NOMO-1 treated with DMSO at 0.1 percent for 48 hours (cell line): ENCODE data around the gene ZNF253.
A peak's percentile ranks its signal among the peaks of the same experiment; 100 is the strongest.
"Not testable (repeated sequence)": the region's sequence is repeated elsewhere in the genome, so short reads cannot be mapped to it uniquely, and the experiment has no call there.

ENCODE experiments used
- DNase-seq: peaks from one replicate; lab custom pipeline; 2025; ENCODE audit not compliant: unreplicated experiment; lab: John Stamatoyannopoulos, UW

Gene ZNF253

DNA sequence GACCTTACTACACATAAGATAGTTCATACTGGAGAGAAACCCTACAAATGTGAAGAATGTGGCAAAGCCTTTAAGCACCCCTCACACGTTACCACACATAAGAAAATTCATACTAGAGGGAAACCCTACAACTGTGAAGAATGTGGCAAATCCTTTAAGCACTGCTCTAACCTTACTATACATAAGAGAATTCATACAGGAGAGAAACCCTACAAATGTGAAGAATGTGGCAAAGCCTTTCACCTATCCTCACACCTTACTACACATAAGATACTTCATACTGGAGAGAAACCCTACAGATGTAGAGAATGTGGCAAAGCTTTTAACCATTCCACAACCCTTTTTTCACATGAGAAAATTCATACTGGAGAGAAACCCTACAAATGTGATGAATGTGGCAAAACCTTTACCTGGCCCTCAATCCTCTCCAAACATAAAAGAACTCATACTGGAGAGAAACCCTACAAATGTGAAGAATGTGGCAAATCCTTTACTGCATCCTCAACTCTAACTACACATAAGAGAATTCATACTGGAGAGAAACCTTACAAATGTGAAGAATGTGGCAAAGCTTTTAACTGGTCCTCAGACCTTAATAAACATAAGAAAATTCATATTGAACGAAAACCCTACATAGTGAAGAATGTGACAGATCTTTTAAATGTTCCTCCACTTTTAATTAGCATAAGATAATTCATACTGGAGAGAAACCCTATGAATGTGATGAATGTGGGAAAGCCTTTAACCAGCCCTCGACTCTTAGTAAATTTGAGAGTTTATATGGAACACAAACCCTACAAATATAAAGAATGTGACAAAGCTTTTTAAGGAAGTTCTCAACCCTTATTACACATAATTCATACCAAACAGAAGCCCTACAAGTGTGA is 26.6 kb downstream of the ZNF253 start:
- not testable (repeated sequence) for DNase-seq

DNA sequence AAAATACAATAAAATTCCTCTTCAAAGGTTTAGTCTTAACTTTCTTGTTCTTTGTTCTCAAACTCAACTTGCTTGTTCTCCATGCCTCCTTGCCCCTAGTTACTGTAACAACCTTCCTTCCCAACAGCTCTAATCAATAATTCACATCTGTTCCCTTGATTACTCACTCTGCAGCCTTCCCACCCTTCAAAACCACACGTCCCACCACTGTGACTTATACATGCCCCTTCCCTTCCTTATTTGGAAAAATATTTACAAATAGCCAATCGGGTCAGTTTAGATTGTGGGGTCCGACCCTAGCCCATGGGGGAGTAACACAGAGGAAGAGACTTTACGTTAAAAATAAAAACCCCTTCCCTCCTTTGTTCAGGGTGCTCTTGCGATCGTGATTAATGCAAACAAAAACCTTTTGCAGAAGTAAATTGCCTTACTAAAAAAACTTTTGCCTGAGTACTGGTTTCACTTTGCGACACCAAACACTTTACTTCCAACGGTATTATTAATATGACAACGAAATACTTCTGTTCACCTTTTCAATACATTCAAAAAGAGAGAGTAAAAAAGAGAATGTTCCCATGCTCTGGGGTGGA is 34.6 kb downstream of the ZNF253 start:
- DNase-seq: peak; percentile 79

DNA sequence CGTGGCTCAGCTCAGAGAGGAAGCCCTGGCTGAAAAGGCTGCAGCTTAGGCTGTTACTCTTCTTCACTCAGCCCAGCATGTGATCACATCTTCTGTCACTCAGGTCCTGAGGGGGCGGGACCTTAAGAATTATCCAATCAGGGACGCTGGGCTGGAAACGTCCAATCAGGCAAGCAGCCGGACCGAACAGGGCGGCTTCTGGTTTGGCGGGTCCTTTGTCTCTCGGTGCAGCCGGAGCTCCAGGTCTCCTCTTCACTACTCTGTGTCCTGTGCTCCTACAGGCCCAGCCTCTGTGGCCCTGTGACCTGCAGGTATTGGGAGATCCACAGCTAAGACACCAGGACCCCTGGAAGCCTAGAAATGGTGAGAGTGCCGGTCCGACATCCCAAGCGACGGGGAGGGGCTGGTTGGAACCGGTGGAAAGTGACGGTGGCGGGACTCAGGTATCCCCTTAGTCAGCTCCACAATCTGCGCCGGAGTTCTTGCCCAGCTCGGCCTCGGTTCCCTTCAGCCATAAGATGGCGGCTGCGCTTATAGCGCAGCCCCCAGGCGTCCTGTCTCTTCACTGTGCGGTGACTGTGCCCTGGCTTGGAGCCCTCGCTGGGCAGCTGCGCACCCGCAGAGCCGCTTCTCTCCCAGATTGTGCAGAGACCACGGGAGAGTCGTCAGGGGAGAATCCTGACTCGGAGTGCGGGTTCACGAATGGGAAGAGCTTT is 35.2 kb downstream of the ZNF253 start, which contains the start of gene ZNF93:
TSS of gene ZNF93 (plus strand) at position 218 of the 716 bp plus-strand sequence. CDS start at position 361, 143 bp downstream.
- peak; percentile 95 for DNase-seq

DNA sequence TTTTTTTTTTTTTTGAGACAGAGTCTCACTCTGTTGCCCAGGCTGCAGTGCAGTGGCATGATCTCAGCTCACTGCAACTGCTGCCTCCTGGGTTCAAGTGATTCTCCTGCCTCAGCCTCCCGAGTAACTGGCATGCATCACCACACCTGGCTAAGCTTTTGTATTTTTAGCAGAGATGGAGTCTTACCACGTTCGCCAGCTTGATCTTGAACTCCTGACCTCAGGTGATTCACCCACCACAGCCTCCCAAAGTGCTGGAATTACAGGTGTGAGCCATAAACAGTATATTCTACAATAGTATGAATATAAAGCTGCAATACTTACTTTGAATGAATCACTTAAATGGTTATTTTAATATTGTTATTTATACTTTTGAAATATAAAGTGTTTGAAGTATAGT is 41.9 kb downstream of the ZNF253 start:
- DNase-seq: not testable (repeated sequence)

DNA sequence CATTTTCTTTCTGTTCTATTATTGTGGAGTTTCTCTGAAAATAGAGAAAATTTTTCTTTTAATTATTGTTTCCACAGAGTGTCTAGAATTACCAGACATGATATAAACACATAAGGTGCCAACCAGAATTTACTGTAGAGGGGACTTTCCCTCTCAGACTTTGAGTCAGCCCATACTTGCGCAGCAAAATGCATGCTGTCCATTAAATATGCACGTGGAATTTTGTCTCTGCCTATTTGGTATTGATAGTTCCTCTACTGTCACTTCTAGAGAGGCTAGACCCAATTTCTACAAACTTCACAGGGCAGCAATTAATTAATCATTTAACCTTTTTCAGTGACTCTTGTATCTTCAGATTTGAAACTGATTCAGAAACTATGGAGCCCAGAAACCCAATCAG is 44.0 kb downstream of the ZNF253 start:
- no peak for DNase-seq

DNA sequence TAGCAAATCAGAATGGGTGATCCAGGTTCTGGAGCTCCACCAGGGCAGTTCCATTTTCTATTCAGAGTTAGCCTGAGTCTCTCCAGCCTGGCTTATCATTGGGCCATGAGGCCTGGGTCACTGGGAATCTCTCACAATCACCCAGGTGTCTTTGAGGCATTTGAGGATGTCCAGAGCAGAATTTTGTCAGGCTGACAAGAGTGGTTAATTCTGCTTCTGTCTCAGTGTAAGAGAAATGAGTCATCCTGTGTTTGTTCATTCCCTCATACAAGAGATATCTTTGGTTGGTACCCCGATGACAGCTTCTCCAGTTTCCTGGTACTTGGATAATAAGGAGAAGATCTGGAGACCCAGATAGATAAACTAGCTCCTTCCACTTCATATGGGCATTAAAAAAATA is 45.5 kb downstream of the ZNF253 start:
- no peak for DNase-seq

DNA sequence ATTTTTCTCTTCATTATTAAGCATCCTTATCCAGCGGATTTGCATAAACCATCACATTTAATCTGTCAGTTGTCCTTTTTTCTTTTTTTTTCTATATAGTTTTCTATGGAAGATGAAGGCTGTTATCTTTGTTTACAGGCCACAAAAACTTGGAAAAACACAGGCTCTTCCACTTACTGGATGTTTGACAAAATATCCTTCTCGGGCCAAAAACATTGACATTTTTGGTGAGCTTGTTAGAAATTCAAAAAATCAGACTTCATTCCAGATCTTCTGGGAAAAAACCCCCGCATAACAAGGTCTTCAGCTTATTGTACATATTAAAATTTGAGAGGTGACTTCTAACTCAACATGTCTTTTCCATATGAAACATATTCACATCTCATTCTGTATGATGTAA is 48.9 kb downstream of the ZNF253 start:
- DNase-seq: no peak

DNA sequence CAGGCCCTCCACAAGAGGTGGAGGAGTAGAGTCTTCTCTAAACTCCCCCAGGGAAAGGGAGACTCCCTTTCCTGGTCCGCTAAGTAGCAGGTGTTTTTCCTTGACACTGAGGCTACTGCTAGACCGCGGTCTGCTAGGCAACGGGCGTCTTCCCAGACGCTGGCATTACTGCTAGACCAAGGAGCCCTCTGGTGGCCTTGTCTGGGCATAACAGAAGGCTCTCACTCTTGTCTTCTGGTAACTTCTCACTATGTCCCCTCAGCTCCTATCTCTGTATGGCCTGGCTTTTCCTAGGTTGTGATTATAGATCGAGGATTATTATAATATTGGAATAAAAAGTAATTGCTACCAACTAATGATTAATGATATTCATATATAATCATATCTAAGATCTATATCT is 64.7 kb downstream of the ZNF253 start:
- DNase-seq: not testable (repeated sequence)

DNA sequence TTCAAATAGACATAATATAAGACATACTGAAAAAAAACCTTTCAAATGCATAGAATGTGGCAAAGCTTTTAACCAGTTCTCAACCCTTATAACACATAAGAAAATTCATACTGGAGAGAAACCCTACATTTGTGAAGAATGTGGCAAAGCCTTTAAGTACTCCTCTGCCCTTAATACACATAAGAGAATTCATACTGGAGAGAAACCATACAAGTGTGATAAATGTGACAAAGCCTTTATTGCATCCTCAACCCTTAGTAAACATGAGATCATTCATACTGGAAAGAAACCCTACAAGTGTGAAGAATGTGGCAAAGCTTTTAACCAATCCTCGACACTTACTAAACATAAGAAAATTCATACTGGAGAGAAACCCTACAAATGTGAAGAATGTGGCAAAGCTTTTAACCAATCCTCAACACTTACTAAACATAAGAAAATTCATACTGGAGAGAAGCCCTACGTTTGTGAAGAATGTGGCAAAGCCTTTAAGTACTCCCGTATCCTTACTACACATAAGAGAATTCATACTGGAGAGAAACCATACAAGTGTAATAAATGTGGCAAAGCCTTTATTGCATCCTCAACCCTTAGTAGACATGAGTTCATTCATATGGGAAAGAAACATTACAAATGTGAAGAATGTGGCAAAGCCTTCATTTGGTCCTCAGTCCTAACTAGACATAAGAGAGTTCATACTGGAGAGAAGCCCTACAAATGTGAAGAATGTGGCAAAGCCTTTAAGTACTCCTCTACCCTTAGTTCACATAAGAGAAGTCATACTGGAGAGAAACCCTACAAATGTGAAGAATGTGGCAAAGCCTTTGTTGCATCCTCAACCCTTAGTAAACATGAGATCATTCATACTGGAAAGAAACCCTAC is 68.0 kb downstream of the ZNF253 start:
- DNase-seq: not testable (repeated sequence)

DNA sequence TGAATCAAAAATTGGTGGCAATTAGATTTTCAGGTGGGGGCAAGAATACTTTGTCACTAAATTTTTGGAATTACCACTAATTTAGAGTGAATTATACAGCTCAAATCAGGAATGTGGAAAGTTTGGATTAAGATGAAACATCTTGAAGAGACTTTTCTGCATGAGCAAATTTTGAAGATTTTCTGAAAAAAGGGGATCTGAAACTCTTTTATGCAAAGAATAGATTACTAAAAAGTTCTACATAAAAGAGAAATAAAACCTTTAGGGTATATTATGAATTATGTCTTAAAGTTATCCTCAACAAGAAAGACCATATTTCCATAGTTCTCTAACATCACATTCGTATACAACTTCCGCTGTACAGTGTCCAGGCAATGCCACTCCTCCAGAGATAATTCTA is 71.7 kb downstream of the ZNF253 start:
- no peak for DNase-seq

DNA sequence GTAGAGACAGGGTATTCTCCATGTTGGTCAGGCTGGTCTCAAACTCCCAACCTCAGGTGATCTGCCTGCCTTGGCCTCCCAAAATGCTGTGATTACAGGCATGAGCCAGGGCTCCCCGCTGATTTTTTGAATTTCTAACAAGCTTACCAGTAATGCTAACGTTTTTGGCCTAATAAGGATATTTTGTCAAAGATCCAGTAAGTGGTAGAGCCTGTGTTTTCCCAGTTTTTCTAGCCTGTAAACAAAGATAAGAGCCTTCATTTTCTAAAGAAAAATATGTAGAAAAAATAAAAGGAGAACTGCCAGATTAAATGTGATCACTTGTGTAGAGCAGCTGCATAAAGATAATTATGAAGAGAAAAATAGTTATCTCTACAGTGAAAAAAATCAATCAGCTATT is 72.8 kb downstream of the ZNF253 start:
- DNase-seq: no peak

DNA sequence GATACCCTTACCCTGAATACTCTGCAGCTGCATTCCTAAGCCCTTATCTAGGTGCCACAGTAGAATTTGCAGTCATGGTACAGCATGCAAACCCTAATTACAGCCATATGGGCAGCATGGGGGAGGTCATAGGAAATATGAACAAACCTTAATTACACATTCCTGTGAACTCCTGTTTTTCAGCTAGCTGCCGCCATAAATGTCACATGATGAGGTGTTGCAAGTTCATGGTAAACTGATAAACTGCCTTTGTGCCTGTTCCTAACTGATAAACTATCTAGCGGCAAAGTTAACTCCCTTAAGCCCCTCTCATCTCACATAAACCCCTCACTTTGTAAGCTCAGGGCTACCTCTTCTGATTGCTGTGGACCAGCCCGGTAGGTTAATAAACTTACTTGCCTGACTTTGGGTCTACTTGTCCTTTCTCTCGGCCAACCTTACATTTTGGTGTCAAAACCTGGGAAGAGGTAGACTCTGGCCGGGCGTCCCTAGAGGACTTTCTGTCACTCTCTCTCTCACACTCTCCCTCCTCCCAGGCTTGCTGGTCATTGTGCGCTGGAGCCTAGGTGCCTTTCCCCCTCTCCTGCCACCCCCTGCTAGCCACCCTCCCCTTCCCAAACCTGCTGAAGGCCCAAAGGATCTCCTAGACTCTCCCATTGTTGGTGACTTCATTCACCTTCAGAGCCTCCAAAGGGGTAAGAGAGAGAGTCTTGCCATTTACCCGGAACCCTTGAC is 78.3 kb downstream of the ZNF253 start:
- DNase-seq: no peak
